Lung (tissue), 12 donors: ENCODE measurements around the gene DENND1A. TPM values are rescaled to one million over a fixed set of nuclear protein-coding genes. Genes with fewer than 3 reads are reported as not detected.

Experiments used
- ATAC-seq: fragments of 200-7000 bp; cut with Tn5 transposase; one replicate; pipeline ENCODE4 v1.9.1; 2020; ENCODE audit warnings: moderate number of reproducible peaks; ENCODE audit not compliant: insufficient read depth, low FRiP score
- DNase-seq, 3 donors: peaks; one replicate each; pipeline ENCODE4 v3.0.0-alpha.2; 2013 to 2017
- H3K27ac ChIP-seq, 2 donors: one replicate each; pipeline ENCODE4 v1.5.1; 2013; ENCODE audit warnings: mild to moderate bottlenecking in 2 of 2, moderate library complexity in 2 of 2, control low read depth in 1 of 2, inconsistent platforms in 1 of 2, low read depth in 1 of 2, low read length in 1 of 2
- H3K27me3 ChIP-seq, 3 donors: one replicate each; pipeline ENCODE4 v1.5.1; 2013; ENCODE audit warnings: low read length in 2 of 3; ENCODE audit not compliant: control insufficient read depth in 3 of 3, insufficient read depth in 3 of 3
- H3K36me3 ChIP-seq, 4 donors: one replicate each; pipeline ENCODE4 v1.5.1; 2013; ENCODE audit warnings: low read length in 4 of 4, mild to moderate bottlenecking in 1 of 4, moderate library complexity in 1 of 4; ENCODE audit not compliant: control insufficient read depth in 4 of 4, insufficient read depth in 4 of 4
- H3K4me1 ChIP-seq, 5 donors: one replicate each; pipeline ENCODE4 v1.5.1; 2013; ENCODE audit warnings: low read length in 5 of 5, mild to moderate bottlenecking in 2 of 5, moderate library complexity in 1 of 5; ENCODE audit not compliant: control insufficient read depth in 5 of 5, insufficient read depth in 5 of 5
- H3K4me3 ChIP-seq: one replicate; pipeline ENCODE4 v1.5.1; 2013; ENCODE audit warnings: mild to moderate bottlenecking, control low read depth, moderate library complexity
- H3K9ac ChIP-seq, 2 donors: one replicate each; pipeline ENCODE4 v1.5.1; 2013; ENCODE audit warnings: low read length in 2 of 2, control low read depth in 1 of 2; ENCODE audit not compliant: insufficient read depth in 1 of 2
- H3K9me3 ChIP-seq, 4 donors: one replicate each; pipeline ENCODE4 v1.5.1; 2013; ENCODE audit warnings: low read length in 3 of 4, mild to moderate bottlenecking in 1 of 4, moderate library complexity in 1 of 4; ENCODE audit not compliant: control insufficient read depth in 4 of 4, insufficient read depth in 3 of 4
- CTCF ChIP-seq: IDR thresholded peaks from 2 replicates; pipeline ENCODE4 v1.5.1; 2012; ENCODE audit warnings: mild to moderate bottlenecking; ENCODE audit errors: control extremely low read depth, extremely low read depth
- WGBS, 2 donors: extraction: QIAGEN DNeasy Blood & Tissue Kit; methylation state at CpG; one replicate each; pipeline ENCODE4 v1.1.7; 2013; 5-methylcytosine and 5-hydroxymethylcytosine counted together
- polyA plus RNA-seq, 2 donors: library from polyadenylated mRNA; stranded (reverse); fragments of 200-250 nt; gene quantifications; one replicate each; pipeline ENCODE4 v1.2.1, GENCODE V29; 2013
- total RNA-seq, 2 donors: library from RNA; depleted of rRNA in 1 of 2; stranded (reverse); fragments of >200 nt in 1 of 2; gene quantifications; one replicate each; pipeline ENCODE4 v1.2.1, GENCODE V29; 2014 to 2021
- donor health status: control.
- donor health status: control.
- donor health status: Bipolar disorder and iron deficiency.
- donor health status: healthy.
- donor health status: DM: yes; HTN: yes; CAD: no.

The DENND1A gene
- total and polyA plus RNA-seq, 4 donors: 5.7 to 29.8 (median 14.5) TPM

- Histone ChIP-seq H3K9me3 (peaks cover 0 to 4% (median 0%) of the 10 kb centered on the region in 4 donors), H3K4me1 (peaks cover 0 to 30% (median 8%) of the 10 kb centered on the region in 5 donors), H3K36me3 (peaks cover 0 to 12% (median 0%) of the 10 kb centered on the region in 4 donors), H3K9ac (no peak overlapping the region), H3K27ac (no peak overlapping the region), H3K4me3 (no peak overlapping the region), H3K27me3 (no peaks in the 10 kb centered on the region)
- TF ChIP-seq CTCF: no peak
- 55 to 72% methylated on average over 12 of the region's 12 CpGs for WGBS, 2 donors
- ATAC-seq: peak; percentile 67
- DNase-seq: peak; percentile 87 to 96 (median 91)
These were observed 287.3 kb downstream of the DENND1A start for GRCh38 chr9:123642291-123643278.

GRCh38 chr9:123640792-123641222 is 289.1 kb downstream of the DENND1A start:
- ATAC-seq (no peak), DNase-seq (no peak)
- peaks cover 0 to 33% (median 8%) of the 10 kb centered on the region in 5 donors for H3K4me1 ChIP-seq
- H3K36me3 ChIP-seq: peaks cover 0 to 2% (median 0%) of the 10 kb centered on the region in 4 donors
- H3K9me3 ChIP-seq: no peaks in the 10 kb centered on the region
- WGBS, 2 donors: 73 to 90% methylated on average over 4 of the region's 4 CpGs
- H3K27ac ChIP-seq: no peak overlapping the region
- H3K9ac ChIP-seq: no peak overlapping the region
- no peak for TF ChIP-seq CTCF
- H3K4me3 ChIP-seq: no peak overlapping the region
- no peaks in the 10 kb centered on the region for H3K27me3 ChIP-seq

GRCh38 chr9:123639743-123640142 is 290.2 kb downstream of the DENND1A start:
- Histone ChIP-seq H3K27ac (no peak overlapping the region), H3K4me3 (no peak overlapping the region), H3K27me3 (no peaks in the 10 kb centered on the region), H3K9ac (no peak overlapping the region), H3K36me3 (no peaks in the 10 kb centered on the region), H3K9me3 (no peaks in the 10 kb centered on the region), H3K4me1 (peaks cover 0 to 33% (median 8%) of the 10 kb centered on the region in 5 donors)
- TF ChIP-seq CTCF: no peak
- ATAC-seq (no peak), DNase-seq (no peak)
- WGBS, 2 donors: 92 to 100% methylated on average over 1 of the region's 1 CpG
